Measurements from ENCODE around the gene HECW1. TPM values are rescaled to one million over a fixed set of nuclear protein-coding genes. Genes with fewer than 3 reads are reported as not detected.
A peak's percentile ranks its signal among the peaks of the same experiment; 100 is the strongest.

Gene HECW1
- total RNA-seq, 2 donors from 2014 or later: not detected

- DNase-seq (ENCODE audit: low spot score in 2 of 2) (no peak), ATAC-seq (no peak)
- H3K36me3 Mint-ChIP-seq: no peaks in the 10 kb centered on the region
- H3K27ac Mint-ChIP-seq: no peak overlapping the region
- peaks cover 0 to 4% of the 10 kb centered on the region in 2 donors for H3K9me3 Mint-ChIP-seq
These were observed 183.9 kb downstream of the HECW1 start for GRCh38 chr7:43296306-43296705.

- Mint-ChIP-seq H3K27ac (no peak overlapping the region), H3K36me3 (no peaks in the 10 kb centered on the region), H3K9me3 (no peaks in the 10 kb centered on the region)
- ATAC-seq (no peak), DNase-seq (ENCODE audit: low spot score in 2 of 2) (no peak)
These were observed 186.2 kb downstream of the HECW1 start for GRCh38 chr7:43298617-43299016.

GRCh38 chr7:43300121-43300520, 187.7 kb downstream of the HECW1 start:
- no peak overlapping the region for H3K27ac Mint-ChIP-seq
- H3K9me3 Mint-ChIP-seq: no peaks in the 10 kb centered on the region
- no peaks in the 10 kb centered on the region for H3K36me3 Mint-ChIP-seq
- no peak for DNase-seq (ENCODE audit: low spot score in 2 of 2)
- no peak for ATAC-seq

GRCh38 chr7:43302211-43302711, 189.8 kb downstream of the HECW1 start:
- peak; percentile 74 to 93 for ATAC-seq
- DNase-seq (ENCODE audit: low spot score in 2 of 2): peak; percentile 29 to 71
- H3K9me3 Mint-ChIP-seq: no peaks in the 10 kb centered on the region
- H3K36me3 Mint-ChIP-seq: no peaks in the 10 kb centered on the region
- H3K27ac Mint-ChIP-seq: peak overlapping the region; percentile 18 to 44

- ATAC-seq (no peak), DNase-seq (ENCODE audit: low spot score in 2 of 2) (no peak)
- Mint-ChIP-seq H3K36me3 (no peaks in the 10 kb centered on the region), H3K9me3 (no peaks in the 10 kb centered on the region), H3K27ac (peak overlapping the region; percentile 18 to 44)
These were observed 190.5 kb downstream of the HECW1 start for GRCh38 chr7:43302773-43303460.

- peak; percentile 58 to 59 for DNase-seq (ENCODE audit: low spot score in 2 of 2)
- Mint-ChIP-seq H3K36me3 (no peaks in the 10 kb centered on the region), H3K9me3 (no peaks in the 10 kb centered on the region), H3K27ac (peak overlapping the region; percentile 44 to 86)
- ATAC-seq: peak; percentile 56 to 77
These were observed 191.3 kb downstream of the HECW1 start for GRCh38 chr7:43303740-43304241.

- no peaks in the 10 kb centered on the region for H3K9me3 Mint-ChIP-seq
- H3K27ac Mint-ChIP-seq: no peak overlapping the region
These were observed 194.0 kb downstream of the HECW1 start for GRCh38 chr7:43306404-43306803.

GRCh38 chr7:43307522-43307921, 195.1 kb downstream of the HECW1 start:
- Mint-ChIP-seq H3K27ac (no peak overlapping the region), H3K36me3 (no peaks in the 10 kb centered on the region), H3K9me3 (no peaks in the 10 kb centered on the region)
- DNase-seq (ENCODE audit: low spot score in 2 of 2): no peak
- no peak for ATAC-seq

More at GRCh38 chr7:43306404-43306803, 194.0 kb downstream of the HECW1 start:
- no peaks in the 10 kb centered on the region for H3K36me3 Mint-ChIP-seq
- ATAC-seq (no peak), DNase-seq (ENCODE audit: low spot score in 2 of 2) (no peak)

GRCh38 chr7:43308913-43309705, 196.7 kb downstream of the HECW1 start:
- H3K9me3 Mint-ChIP-seq: no peaks in the 10 kb centered on the region
- DNase-seq (ENCODE audit: low spot score in 2 of 2): no peak
- no peaks in the 10 kb centered on the region for H3K36me3 Mint-ChIP-seq
- H3K27ac Mint-ChIP-seq: no peak overlapping the region
- ATAC-seq: no peak

GRCh38 chr7:43309706-43310022, 197.2 kb downstream of the HECW1 start:
- no peaks in the 10 kb centered on the region for H3K36me3 Mint-ChIP-seq
- no peak overlapping the region for H3K27ac Mint-ChIP-seq
- H3K9me3 Mint-ChIP-seq: no peaks in the 10 kb centered on the region
- ATAC-seq (no peak), DNase-seq (ENCODE audit: low spot score in 2 of 2) (no peak)

- DNase-seq (ENCODE audit: low spot score in 2 of 2) (no peak), ATAC-seq (no peak)
- Mint-ChIP-seq H3K9me3 (no peaks in the 10 kb centered on the region), H3K36me3 (no peaks in the 10 kb centered on the region), H3K27ac (no peak overlapping the region)
These were observed 198.6 kb downstream of the HECW1 start for GRCh38 chr7:43311052-43311451.

GRCh38 chr7:43311694-43312093, 199.2 kb downstream of the HECW1 start:
- H3K27ac Mint-ChIP-seq: no peak overlapping the region
- DNase-seq (ENCODE audit: low spot score in 2 of 2) (no peak), ATAC-seq (no peak)
- no peaks in the 10 kb centered on the region for H3K9me3 Mint-ChIP-seq
- no peaks in the 10 kb centered on the region for H3K36me3 Mint-ChIP-seq

- Mint-ChIP-seq H3K9me3 (no peaks in the 10 kb centered on the region), H3K36me3 (no peaks in the 10 kb centered on the region), H3K27ac (peak overlapping the region in 1 of 2 donors; percentile 44)
- no peak for DNase-seq (ENCODE audit: low spot score in 2 of 2)
- ATAC-seq: peak; percentile 12 to 13
These were observed 201.4 kb downstream of the HECW1 start for GRCh38 chr7:43313628-43314378.

GRCh38 chr7:43314379-43315158, 202.1 kb downstream of the HECW1 start:
- peak in 1 of 2 donors; percentile 53 for DNase-seq (ENCODE audit: low spot score in 2 of 2)
- peak; percentile 85 to 90 for ATAC-seq
- H3K36me3 Mint-ChIP-seq: no peaks in the 10 kb centered on the region
- H3K9me3 Mint-ChIP-seq: no peaks in the 10 kb centered on the region
- peak overlapping the region in 1 of 2 donors; percentile 48 for H3K27ac Mint-ChIP-seq

GRCh38 chr7:43317075-43317474, 204.6 kb downstream of the HECW1 start:
- ATAC-seq: no peak
- no peak for DNase-seq (ENCODE audit: low spot score in 2 of 2)
- H3K9me3 Mint-ChIP-seq: no peaks in the 10 kb centered on the region
- H3K27ac Mint-ChIP-seq: no peak overlapping the region
- no peaks in the 10 kb centered on the region for H3K36me3 Mint-ChIP-seq

- no peak overlapping the region for H3K27ac Mint-ChIP-seq
- no peak for ATAC-seq
- DNase-seq (ENCODE audit: low spot score in 2 of 2): no peak
- H3K9me3 Mint-ChIP-seq: no peaks in the 10 kb centered on the region
- no peaks in the 10 kb centered on the region for H3K36me3 Mint-ChIP-seq
These were observed 205.8 kb downstream of the HECW1 start for GRCh38 chr7:43318188-43318770.

Data from activated naive CD4-positive, alpha-beta T cell treated with anti-CD3 and anti-CD28 coated beads, Interleukin-2, amount 50 U/mL, for 72 hours (primary cell).